Measurements from ENCODE around the gene PLEK2. TPM values are rescaled to one million over a fixed set of nuclear protein-coding genes. Genes with fewer than 3 reads are reported as not detected.

The PLEK2 gene
- total and polyA plus RNA-seq, 5 donors = 0.34 to 0.82 (median 0.37) TPM; not detected in 2

DNA sequence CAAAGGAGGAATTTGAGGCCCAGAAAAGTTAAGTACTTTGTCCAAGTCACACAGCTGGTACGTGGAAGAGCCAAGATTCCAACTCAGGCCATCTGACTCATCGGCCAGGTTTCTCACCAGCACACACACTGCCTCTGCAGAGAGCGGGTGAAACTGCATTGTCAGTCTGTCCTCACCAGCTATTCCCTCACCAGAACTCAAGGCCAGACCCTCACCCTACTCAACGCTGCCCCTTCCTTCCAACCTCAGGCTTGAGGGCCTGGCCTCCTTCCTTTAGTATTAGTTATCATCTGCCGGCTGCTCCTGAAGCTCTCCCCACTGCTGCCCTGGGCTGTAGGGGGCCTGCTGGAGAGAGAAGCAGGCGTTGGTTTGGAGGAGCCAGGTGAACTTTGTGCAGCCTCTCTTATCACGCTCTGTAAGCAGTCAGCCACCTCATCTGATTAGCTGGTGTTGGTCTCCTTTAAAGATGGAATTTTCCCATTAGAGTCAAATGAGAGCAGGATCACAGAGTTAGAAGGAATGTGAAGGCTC, 16.6 kb upstream of the PLEK2 start:
- DNase-seq (no peak), ATAC-seq (no peak)
- no peaks in the 10 kb centered on the region for H3K4me1 ChIP-seq (ENCODE audit: control insufficient read depth, insufficient read depth, low read length)
- H3K27me3 ChIP-seq (ENCODE audit: control insufficient read depth, insufficient read depth) = no peaks in the 10 kb centered on the region
- no peaks in the 10 kb centered on the region for H3K9me3 ChIP-seq (ENCODE audit: control insufficient read depth, low read length)
- intact Hi-C loops (cut with DNase I) = loop anchor here in 1 of 4 donors (5.0 kb wide), 1 partner anchor 139 kb away; no protein-coding TSS in a partner anchor
- H3K27ac ChIP-seq (ENCODE audit: low read length) = no peak overlapping the region
- H3K4me3 ChIP-seq (ENCODE audit: low read length) = no peak overlapping the region
- 74% methylated on average over 7 of the region's 7 CpGs for WGBS

DNA sequence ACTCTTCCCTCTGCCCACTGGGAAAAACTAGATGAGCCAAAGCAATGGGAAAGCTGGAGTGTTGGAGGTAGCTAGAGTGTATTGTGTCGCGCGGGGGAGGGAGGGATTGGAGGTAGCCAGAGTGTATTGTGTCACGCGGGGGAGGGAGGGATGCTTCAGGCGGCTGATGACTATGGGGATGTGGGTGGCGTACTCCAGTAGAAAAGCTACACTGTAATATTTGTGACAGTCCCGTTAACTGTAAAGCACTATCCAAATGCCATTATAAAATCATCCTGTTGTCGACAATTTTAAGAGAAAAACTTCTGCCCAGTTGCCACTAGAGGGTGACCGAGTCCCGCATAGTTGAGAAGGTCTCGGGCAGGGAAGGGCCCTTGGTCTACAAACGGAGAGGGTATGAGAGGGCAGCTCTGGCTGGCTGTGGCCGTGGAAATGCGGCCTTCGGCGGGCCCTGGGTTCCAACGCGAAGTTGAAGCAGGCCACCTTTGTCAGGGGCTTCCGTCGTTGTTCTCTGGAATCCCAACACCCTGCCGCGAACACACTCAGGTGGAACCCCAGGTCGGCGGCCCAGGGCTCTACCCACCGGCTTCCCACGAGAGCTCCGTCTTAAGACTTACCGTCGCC, 15.1 kb upstream of the PLEK2 start:
- WGBS = 32% methylated on average over 30 of the region's 30 CpGs
- Histone ChIP-seq H3K27me3 (ENCODE audit: control insufficient read depth, insufficient read depth) (no peaks in the 10 kb centered on the region), H3K4me1 (ENCODE audit: control insufficient read depth, insufficient read depth, low read length) (no peaks in the 10 kb centered on the region), H3K9me3 (ENCODE audit: control insufficient read depth, low read length) (no peaks in the 10 kb centered on the region), H3K4me3 (ENCODE audit: low read length) (no peak overlapping the region), H3K27ac (ENCODE audit: low read length) (no peak overlapping the region)
- ATAC-seq (peak; percentile 84 to 86), DNase-seq (peak; percentile 77 to 83 (median 77))
- intact Hi-C loops (cut with DNase I) = loop anchor here in 3 of 4 donors (1.0 to 5.0 kb wide), 3 partner anchors 140 to 144 kb away; no protein-coding TSS in a partner anchor

DNA sequence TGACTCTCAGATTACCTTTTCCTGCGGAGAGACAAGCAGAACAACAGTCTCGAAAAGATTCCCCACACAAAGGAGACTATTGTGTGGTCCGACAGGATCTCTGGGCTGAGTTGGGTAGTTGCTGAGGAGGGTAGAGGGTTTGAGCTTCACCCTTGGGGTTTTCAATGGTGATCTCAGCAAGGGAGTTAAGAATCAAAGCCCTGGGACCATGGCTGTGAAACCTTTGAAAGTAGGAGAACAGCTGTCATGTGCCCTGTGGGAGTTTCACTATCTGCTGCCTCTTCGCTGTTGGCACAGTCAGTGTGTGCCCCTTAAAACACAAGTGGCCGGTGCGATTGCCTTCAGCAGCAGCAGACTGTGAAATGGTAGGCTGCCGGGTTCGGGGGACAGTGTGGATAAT, 14.2 kb upstream of the PLEK2 start:
- Histone ChIP-seq H3K9me3 (ENCODE audit: control insufficient read depth, low read length) (no peaks in the 10 kb centered on the region), H3K27me3 (ENCODE audit: control insufficient read depth, insufficient read depth) (no peaks in the 10 kb centered on the region), H3K4me1 (ENCODE audit: control insufficient read depth, insufficient read depth, low read length) (no peaks in the 10 kb centered on the region), H3K4me3 (ENCODE audit: low read length) (no peak overlapping the region), H3K27ac (ENCODE audit: low read length) (no peak overlapping the region)
- WGBS = 65% methylated on average over 8 of the region's 8 CpGs
- DNase-seq (peak in 1 of 3 donors; percentile 60), ATAC-seq (peak; percentile 28 to 32)
- intact Hi-C loops (cut with DNase I) = loop anchor here in 2 of 4 donors (2.0 to 5.0 kb wide), 2 partner anchors 141 to 145 kb away; no protein-coding TSS in a partner anchor

DNA sequence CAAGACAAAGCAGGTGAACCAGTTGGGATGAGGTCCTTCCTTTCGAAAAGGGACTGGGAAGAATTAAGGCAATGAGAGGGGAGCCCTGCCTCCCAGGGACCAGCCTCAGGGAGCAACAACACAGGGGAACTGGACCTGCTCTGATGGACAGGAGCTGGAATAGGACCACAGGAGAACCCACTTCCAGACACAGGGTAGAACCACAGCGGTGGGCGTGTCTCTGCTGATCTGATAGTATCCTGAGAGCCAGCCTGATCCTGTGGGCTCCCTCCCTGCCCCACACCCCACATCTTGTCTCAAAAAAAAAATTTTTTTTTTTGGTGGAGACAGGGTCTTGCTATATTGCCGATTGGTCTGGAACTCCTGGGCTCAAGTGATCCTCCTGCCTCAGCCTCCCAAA, 13.6 kb upstream of the PLEK2 start:
- no peaks in the 10 kb centered on the region for H3K9me3 ChIP-seq (ENCODE audit: control insufficient read depth, low read length)
- no peak overlapping the region for H3K27ac ChIP-seq (ENCODE audit: low read length)
- intact Hi-C loops (cut with DNase I) = loop anchor here in 2 of 4 donors (2.0 to 5.0 kb wide), 2 partner anchors 142 to 145 kb away; no protein-coding TSS in a partner anchor
- WGBS = 89% methylated on average over 4 of the region's 4 CpGs
- H3K4me3 ChIP-seq (ENCODE audit: low read length) = no peak overlapping the region
- H3K4me1 ChIP-seq (ENCODE audit: control insufficient read depth, insufficient read depth, low read length) = no peaks in the 10 kb centered on the region
- DNase-seq = no peak
- H3K27me3 ChIP-seq (ENCODE audit: control insufficient read depth, insufficient read depth) = no peaks in the 10 kb centered on the region
- ATAC-seq = no peak

DNA sequence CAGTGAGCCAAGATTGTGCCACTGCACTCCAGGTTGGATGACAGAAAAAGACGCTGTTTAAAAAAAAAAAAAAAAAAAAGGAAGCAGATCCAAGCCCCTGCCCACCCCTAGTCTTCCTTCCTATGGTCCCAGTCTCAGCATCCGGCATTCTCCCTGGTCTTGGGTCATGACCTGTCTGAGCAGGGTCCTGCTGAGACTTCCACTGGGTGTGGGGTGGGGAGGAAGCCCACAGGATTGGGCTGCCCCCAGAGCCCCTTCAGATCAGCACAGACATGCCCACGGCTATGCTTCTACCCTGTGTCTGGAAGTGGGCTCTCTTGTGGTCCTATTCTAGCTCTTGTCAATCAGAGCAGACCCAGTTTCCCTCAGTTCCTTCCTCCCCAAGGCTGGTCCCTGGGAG, 12.6 kb upstream of the PLEK2 start:
- DNase-seq (no peak), ATAC-seq (no peak)
- WGBS = 43% methylated on average over 3 of the region's 3 CpGs
- H3K9me3 ChIP-seq (ENCODE audit: control insufficient read depth, low read length) = no peaks in the 10 kb centered on the region
- no peak overlapping the region for H3K4me3 ChIP-seq (ENCODE audit: low read length)
- H3K27ac ChIP-seq (ENCODE audit: low read length) = no peak overlapping the region
- no peaks in the 10 kb centered on the region for H3K27me3 ChIP-seq (ENCODE audit: control insufficient read depth, insufficient read depth)
- no peaks in the 10 kb centered on the region for H3K4me1 ChIP-seq (ENCODE audit: control insufficient read depth, insufficient read depth, low read length)
- intact Hi-C loops (cut with DNase I) = no loop called here

DNA sequence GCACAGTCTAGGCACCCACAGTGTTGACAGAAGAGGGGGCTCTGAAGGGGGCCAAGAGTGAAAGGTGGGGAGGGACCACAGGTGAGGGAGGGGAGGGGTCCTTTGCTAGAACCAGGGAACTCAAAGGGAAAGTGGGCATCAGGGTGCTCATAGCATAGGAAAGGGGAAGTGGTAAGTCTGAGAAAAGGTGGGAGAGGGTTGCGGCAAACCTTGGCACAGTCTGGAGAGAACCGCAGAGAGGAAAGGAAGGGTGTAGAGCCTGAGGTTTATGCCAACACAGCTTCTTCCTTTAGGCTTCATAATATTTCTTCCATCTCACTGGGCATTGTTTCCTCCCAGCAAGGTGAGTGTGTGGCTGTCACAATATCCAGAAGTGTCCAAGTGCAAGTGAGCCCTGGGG, 11.5 kb upstream of the PLEK2 start:
- H3K27ac ChIP-seq (ENCODE audit: low read length) = no peak overlapping the region
- DNase-seq = no peak
- 70% methylated on average over 2 of the region's 2 CpGs for WGBS
- intact Hi-C loops (cut with DNase I) = no loop called here
- H3K4me1 ChIP-seq (ENCODE audit: control insufficient read depth, insufficient read depth, low read length) = no peaks in the 10 kb centered on the region
- H3K4me3 ChIP-seq (ENCODE audit: low read length) = no peak overlapping the region
- H3K27me3 ChIP-seq (ENCODE audit: control insufficient read depth, insufficient read depth) = no peaks in the 10 kb centered on the region
- H3K9me3 ChIP-seq (ENCODE audit: control insufficient read depth, low read length) = no peaks in the 10 kb centered on the region
- ATAC-seq = no peak

DNA sequence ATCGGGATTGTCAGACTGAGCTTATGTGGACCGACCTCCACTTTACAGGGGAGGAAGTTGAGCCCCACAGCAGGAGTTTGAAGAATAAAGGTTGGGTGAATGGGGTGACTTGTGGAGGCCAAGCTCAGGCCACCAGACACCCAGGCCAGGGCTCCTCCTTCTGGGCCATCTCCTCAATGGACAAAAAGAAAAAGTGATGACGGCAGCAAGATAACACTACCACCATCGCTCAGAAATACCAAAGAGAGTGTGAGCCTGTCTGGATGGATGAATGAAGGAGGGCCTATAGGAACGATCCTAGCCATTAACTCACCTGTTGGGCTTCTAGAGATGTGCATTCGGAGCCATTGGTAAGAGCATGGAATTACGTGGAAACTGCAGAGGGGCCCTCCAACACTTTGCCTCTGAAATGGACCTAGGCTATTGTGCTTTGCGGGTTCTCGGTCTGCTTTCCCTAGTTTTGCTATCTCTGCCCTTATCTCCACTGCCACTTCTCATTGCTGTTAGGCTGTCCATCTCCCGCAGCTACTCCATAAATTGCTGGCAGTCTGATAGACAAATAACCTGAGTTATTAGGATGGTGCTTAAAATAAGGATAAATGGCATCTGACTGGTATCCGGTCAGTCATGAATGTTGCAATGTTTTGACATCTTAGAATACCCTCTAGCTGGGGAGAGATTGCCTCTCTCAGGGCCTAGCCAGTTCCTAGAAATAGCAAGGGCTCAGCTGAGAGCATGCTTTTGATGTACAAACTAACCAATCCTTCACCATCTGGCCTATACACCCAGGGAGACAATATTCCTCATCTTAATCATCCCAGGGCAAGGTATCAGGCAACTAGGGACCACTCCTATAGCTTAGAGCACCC, 9.6 kb upstream of the PLEK2 start:
- intact Hi-C loops (cut with DNase I) = no loop called here
- 71% methylated on average over 11 of the region's 11 CpGs for WGBS

DNA sequence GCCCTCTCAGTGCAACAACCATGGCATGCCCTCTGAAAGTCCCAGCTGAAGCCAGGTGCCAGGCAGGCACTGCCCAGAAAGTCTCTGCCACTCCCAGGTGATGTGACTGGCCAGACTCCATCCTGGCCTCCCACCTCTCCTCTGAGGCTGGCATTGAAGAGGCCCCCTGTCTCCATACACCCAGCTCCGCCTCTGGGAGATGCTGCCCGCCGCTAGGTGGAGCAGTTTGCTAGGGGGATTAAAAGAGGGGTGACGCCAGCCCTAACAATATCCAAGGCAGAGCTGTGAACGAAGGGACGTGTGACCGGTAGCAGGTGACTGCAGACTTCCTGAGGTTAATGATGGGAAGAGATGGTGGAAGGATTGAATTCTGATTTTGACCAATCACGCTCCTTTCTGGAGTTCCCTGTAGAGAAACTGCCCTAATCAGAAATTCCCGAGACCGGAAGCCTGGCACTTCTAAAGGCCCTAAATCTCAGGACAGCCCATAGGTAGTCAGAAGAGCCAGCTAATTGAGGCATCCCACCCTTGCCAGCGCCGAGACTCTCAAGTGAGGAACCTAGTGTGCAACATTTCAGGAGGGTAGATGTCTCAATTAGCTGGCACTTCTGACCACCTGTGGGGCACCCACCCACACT, 8.3 kb upstream of the PLEK2 start:
- 75% methylated on average over 12 of the region's 12 CpGs for WGBS
- ATAC-seq (no peak), DNase-seq (no peak)
- Histone ChIP-seq H3K4me1 (ENCODE audit: control insufficient read depth, insufficient read depth, low read length) (no peaks in the 10 kb centered on the region), H3K9me3 (ENCODE audit: control insufficient read depth, low read length) (no peaks in the 10 kb centered on the region), H3K27me3 (ENCODE audit: control insufficient read depth, insufficient read depth) (no peaks in the 10 kb centered on the region), H3K27ac (ENCODE audit: low read length) (no peak overlapping the region), H3K4me3 (ENCODE audit: low read length) (no peak overlapping the region)
- intact Hi-C loops (cut with DNase I) = no loop called here

More for the DNA sequence above, 9.6 kb upstream of the PLEK2 start:
- Histone ChIP-seq H3K9me3 (ENCODE audit: control insufficient read depth, low read length) (no peaks in the 10 kb centered on the region), H3K4me3 (ENCODE audit: low read length) (no peak overlapping the region), H3K27ac (ENCODE audit: low read length) (no peak overlapping the region), H3K27me3 (ENCODE audit: control insufficient read depth, insufficient read depth) (no peaks in the 10 kb centered on the region), H3K4me1 (ENCODE audit: control insufficient read depth, insufficient read depth, low read length) (no peaks in the 10 kb centered on the region)
- ATAC-seq (no peak), DNase-seq (no peak)

DNA sequence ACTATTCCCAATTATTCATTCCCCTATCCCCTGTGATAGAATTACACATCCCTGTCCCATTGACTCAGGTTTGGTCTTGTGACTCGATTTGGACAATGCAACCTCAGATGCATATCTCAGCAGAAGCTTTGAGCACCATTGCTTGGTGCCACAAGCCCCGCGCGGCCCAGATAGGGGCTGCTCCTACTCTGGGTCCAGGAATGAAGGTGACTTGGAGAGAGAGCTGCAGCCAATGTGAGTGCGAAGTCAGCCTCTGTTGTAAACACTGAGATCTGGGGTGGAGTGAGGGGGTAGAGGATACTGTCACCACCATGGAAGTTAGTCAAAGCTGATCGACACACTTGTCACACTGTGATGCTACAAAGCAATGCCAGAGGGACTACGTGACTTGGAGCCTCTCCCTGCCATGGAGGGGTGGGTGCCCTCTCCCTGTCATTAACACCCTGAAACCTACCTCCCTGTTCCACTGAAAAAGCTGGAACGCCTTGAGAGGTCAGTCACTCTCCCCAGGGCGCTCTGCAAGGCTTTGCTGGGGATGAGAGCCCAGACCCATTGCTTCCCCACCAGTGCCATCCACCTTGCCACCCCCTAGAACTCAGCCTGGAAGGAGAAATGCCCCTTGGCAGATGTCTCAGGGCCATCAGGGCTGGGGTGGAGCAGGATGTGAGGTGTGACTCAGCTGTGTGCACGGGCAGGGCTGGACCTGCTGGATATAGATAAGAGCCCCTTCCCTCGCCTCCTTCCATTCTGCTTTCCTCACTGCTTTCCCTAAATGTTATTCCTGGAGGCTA, 6.6 kb upstream of the PLEK2 start:
- DNase-seq (no peak), ATAC-seq (peak in 1 of 2 donors; percentile 43)
- H3K27me3 ChIP-seq (ENCODE audit: control insufficient read depth, insufficient read depth) = no peaks in the 10 kb centered on the region
- no peaks in the 10 kb centered on the region for H3K4me1 ChIP-seq (ENCODE audit: control insufficient read depth, insufficient read depth, low read length)
- 74% methylated on average over 11 of the region's 11 CpGs for WGBS
- H3K4me3 ChIP-seq (ENCODE audit: low read length) = no peak overlapping the region
- no peaks in the 10 kb centered on the region for H3K9me3 ChIP-seq (ENCODE audit: control insufficient read depth, low read length)
- intact Hi-C loops (cut with DNase I) = no loop called here
- no peak overlapping the region for H3K27ac ChIP-seq (ENCODE audit: low read length)

DNA sequence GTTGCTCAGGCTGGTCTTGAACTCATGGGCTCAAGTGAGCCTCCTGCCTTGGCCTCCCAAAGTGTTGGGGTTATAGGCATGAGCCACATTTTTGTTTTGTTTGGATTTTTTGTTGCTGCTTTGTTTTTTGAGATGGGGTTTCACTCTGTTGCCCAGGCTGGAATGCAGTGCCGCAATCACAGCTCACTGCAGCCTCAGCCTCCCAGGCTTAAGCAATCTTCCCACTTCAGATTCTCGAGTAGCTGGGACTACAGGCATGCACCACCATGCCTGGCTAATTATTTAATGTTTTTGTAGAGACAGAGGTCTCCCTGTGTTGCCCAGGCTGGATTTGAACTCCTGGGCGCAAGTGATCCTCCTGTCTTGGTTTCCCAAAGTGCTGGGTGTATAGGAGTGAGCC, 5.7 kb upstream of the PLEK2 start:
- no peak overlapping the region for H3K4me3 ChIP-seq (ENCODE audit: low read length)
- 77% methylated on average over 3 of the region's 3 CpGs for WGBS
- intact Hi-C loops (cut with DNase I) = no loop called here
- H3K4me1 ChIP-seq (ENCODE audit: control insufficient read depth, insufficient read depth, low read length) = no peaks in the 10 kb centered on the region
- H3K9me3 ChIP-seq (ENCODE audit: control insufficient read depth, low read length) = no peaks in the 10 kb centered on the region
- DNase-seq = no peak
- ATAC-seq = no peak
- no peaks in the 10 kb centered on the region for H3K27me3 ChIP-seq (ENCODE audit: control insufficient read depth, insufficient read depth)
- no peak overlapping the region for H3K27ac ChIP-seq (ENCODE audit: low read length)
